Kidney epithelial cell (primary cell): Measurements from ENCODE around the gene CALM3. TPM values are rescaled to one million over a fixed set of nuclear protein-coding genes. Genes with fewer than 3 reads are reported as not detected.
"Not testable (repeated sequence)": the region's sequence is repeated elsewhere in the genome, so short reads cannot be mapped to it uniquely, and the experiment has no call there.

Experiments used
- DNase-seq: peaks from one replicate; pipeline ENCODE4 v3.0.0-alpha.2; 2010; ENCODE audit warnings: low read depth
- H3K27me3 ChIP-seq: 2 replicates; pipeline ENCODE4 v1.6.0; 2011; ENCODE audit warnings: low read length; ENCODE audit not compliant: control insufficient read depth, insufficient read depth
- H3K36me3 ChIP-seq: 2 replicates; pipeline ENCODE4 v1.5.1; 2011; ENCODE audit warnings: low read length; ENCODE audit not compliant: control insufficient read depth, insufficient read depth
- H3K4me3 ChIP-seq: 2 replicates; pipeline ENCODE4 v1.5.1; 2011; ENCODE audit warnings: low read depth, mild to moderate bottlenecking, control low read depth, low read length
- CTCF ChIP-seq: IDR thresholded peaks from 2 replicates; pipeline ENCODE4 v1.5.1; 2011; ENCODE audit warnings: mild to moderate bottlenecking, moderate library complexity, low read length, control low read depth, inconsistent platforms; ENCODE audit not compliant: insufficient read depth, poor library complexity, severe bottlenecking
- total RNA-seq: library from RNA; depleted of rRNA; stranded (reverse); fragments of >200 nt; gene quantifications from 2 replicates; pipeline ENCODE4 v1.2.3, GENCODE V29; 2015

CALM3 gene
- total RNA-seq, 1 donor from 2014 or later, result 127 TPM

- Histone ChIP-seq H3K27me3 (peaks cover 13% of the 10 kb centered on the region), H3K36me3 (no peaks in the 10 kb centered on the region), H3K4me3 (no peak overlapping the region)
- DNase-seq, result no peak
- no peak for TF ChIP-seq CTCF
These were observed 25.3 kb downstream of the CALM3 start for GRCh38 chr19:46626446-46626845.

- H3K36me3 ChIP-seq, DNase-seq, H3K4me3 ChIP-seq: not testable (repeated sequence)
- peaks cover 26% of the 10 kb centered on the region for H3K27me3 ChIP-seq
These were observed 27.8 kb downstream of the CALM3 start for GRCh38 chr19:46628970-46629369.

- no peak overlapping the region for H3K4me3 ChIP-seq
- no peak for DNase-seq
- H3K27me3 ChIP-seq, result peaks cover 30% of the 10 kb centered on the region
- H3K36me3 ChIP-seq, result no peaks in the 10 kb centered on the region
- TF ChIP-seq CTCF, result no peak
These were observed 28.5 kb downstream of the CALM3 start for GRCh38 chr19:46629546-46630025.

- TF ChIP-seq CTCF, result no peak
- Histone ChIP-seq H3K27me3 (peaks cover 38% of the 10 kb centered on the region), H3K36me3 (no peaks in the 10 kb centered on the region), H3K4me3 (no peak overlapping the region)
- DNase-seq, result no peak
These were observed 29.6 kb downstream of the CALM3 start for GRCh38 chr19:46630586-46631205.

GRCh38 chr19:46631481-46631880 is 30.4 kb downstream of the CALM3 start:
- Histone ChIP-seq H3K36me3 (no peaks in the 10 kb centered on the region), H3K27me3 (peaks cover 46% of the 10 kb centered on the region), H3K4me3 (no peak overlapping the region)
- TF ChIP-seq CTCF, result no peak
- no peak for DNase-seq

- H3K27me3 ChIP-seq, result peaks cover 57% of the 10 kb centered on the region
- no peaks in the 10 kb centered on the region for H3K36me3 ChIP-seq
- TF ChIP-seq CTCF, result no peak
- no peak overlapping the region for H3K4me3 ChIP-seq
- no peak for DNase-seq
These were observed 32.0 kb downstream of the CALM3 start for GRCh38 chr19:46633130-46633529.
